ENCODE data around the gene YDJC. TPM values are rescaled to one million over a fixed set of nuclear protein-coding genes. Genes with fewer than 3 reads are reported as not detected.

YDJC gene
- total RNA-seq, 1 donor from 2014 or later, result 80.8 TPM

GRCh38 chr22:21635771-21636510, 6.1 kb upstream of the YDJC start:
- no peak for TF ChIP-seq CTCF (IDR thresholded peaks at IDR 0.05)
- no peaks in the 10 kb centered on the region for H3K36me3 ChIP-seq
- no peak overlapping the region for H3K4me3 ChIP-seq
- no peaks in the 10 kb centered on the region for H3K9me3 ChIP-seq
- no peak for DNase-seq (ENCODE audit: low spot score in 2 of 2)
- intact Hi-C loops (cut with DNase I), result no loop called here
- no peak overlapping the region for H3K27ac ChIP-seq
- H3K27me3 ChIP-seq, result no peaks in the 10 kb centered on the region
- no peaks in the 10 kb centered on the region for H3K4me1 ChIP-seq

GRCh38 chr22:21634844-21635243, 5.0 kb upstream of the YDJC start:
- DNase-seq (ENCODE audit: low spot score in 2 of 2), result no peak
- Histone ChIP-seq H3K27ac (no peak overlapping the region), H3K4me1 (no peaks in the 10 kb centered on the region), H3K36me3 (no peaks in the 10 kb centered on the region), H3K9me3 (no peaks in the 10 kb centered on the region), H3K27me3 (no peaks in the 10 kb centered on the region), H3K4me3 (no peak overlapping the region)
- intact Hi-C loops (cut with DNase I), result no loop called here
- TF ChIP-seq CTCF (IDR thresholded peaks at IDR 0.05), result no peak

DNA sequence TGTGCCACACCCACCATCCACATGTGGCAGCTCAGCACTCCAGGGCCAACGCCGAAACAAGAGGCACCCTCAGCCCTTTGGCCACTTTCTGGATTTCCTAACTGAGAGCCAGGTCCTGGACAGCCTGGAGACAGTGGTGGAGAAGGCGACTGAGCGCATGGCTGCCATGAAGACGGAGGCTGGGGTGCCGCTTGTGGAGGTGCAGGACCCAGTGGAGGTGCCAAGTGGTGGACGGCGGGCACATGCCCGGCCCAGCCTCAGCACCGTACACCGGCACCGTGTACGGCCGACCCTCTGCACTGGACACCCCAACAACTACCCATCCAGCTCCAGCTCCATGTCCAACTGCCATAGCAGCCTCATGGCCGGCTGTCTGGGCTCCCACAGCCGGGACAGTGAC, 4.3 kb upstream of the YDJC start:
- Histone ChIP-seq H3K36me3 (no peaks in the 10 kb centered on the region), H3K4me1 (peaks cover 1 to 2% of the 10 kb centered on the region in 2 donors), H3K27me3 (no peaks in the 10 kb centered on the region), H3K27ac (no peak overlapping the region), H3K4me3 (no peak overlapping the region), H3K9me3 (no peaks in the 10 kb centered on the region)
- intact Hi-C loops (cut with DNase I), result no loop called here
- no peak for DNase-seq (ENCODE audit: low spot score in 2 of 2)
- TF ChIP-seq CTCF (IDR thresholded peaks at IDR 0.05), result no peak

DNA sequence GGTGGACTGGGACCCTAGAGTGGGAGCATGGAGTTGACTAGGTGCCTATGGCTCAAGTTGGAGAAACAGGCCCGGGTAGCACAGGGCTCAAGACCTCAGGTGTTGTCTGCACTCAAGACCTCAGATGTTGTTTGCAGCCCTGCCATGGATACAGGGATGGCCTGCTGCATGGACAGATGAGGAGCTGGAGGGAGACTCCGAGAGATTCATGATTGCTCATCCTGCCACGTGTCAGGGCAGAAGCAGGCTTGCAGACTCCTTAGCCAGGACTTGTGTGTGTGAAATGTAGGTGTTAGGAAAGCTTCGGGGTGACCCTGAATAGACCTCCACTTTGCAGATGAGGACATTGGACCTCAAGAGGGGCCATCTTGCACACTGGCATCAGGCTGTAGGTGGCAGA, 3.7 kb upstream of the YDJC start:
- Histone ChIP-seq H3K27ac (no peak overlapping the region), H3K4me1 (peaks cover 6 to 7% of the 10 kb centered on the region in 2 donors), H3K27me3 (no peaks in the 10 kb centered on the region), H3K9me3 (no peaks in the 10 kb centered on the region), H3K4me3 (no peak overlapping the region), H3K36me3 (peaks cover 0 to under 1% of the 10 kb centered on the region in 2 donors)
- TF ChIP-seq CTCF (IDR thresholded peaks at IDR 0.05), result no peak
- intact Hi-C loops (cut with DNase I), result no loop called here
- no peak for DNase-seq (ENCODE audit: low spot score in 2 of 2)

DNA sequence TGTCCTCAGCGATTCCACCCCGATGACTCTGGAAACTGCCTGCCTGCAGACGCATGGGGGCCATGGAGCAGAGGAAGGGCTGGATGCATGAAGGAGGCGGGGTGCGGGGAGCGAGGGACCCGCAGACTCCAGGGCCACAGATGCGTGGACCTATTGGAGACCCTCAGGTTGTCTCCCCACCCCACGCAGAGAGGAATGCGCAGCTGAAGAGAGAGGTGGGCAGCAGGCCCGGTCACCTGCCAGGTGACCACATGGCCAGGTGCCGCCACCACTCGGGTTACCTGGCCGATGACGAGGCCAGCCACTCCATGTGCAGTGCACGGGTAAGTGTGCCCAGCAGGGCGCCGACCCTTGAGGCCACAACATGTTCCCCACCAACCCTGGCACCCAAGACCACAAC, 3.1 kb upstream of the YDJC start:
- no peak for DNase-seq (ENCODE audit: low spot score in 2 of 2)
- intact Hi-C loops (cut with DNase I), result no loop called here
- Histone ChIP-seq H3K4me1 (peaks cover 6 to 8% of the 10 kb centered on the region in 2 donors), H3K4me3 (no peak overlapping the region), H3K27me3 (no peaks in the 10 kb centered on the region), H3K9me3 (no peaks in the 10 kb centered on the region), H3K27ac (no peak overlapping the region), H3K36me3 (peaks cover 0 to 5% of the 10 kb centered on the region in 2 donors)
- TF ChIP-seq CTCF (IDR thresholded peaks at IDR 0.05), result no peak
